Activated CD4-positive, alpha-beta memory T cell treated with anti-CD3 and anti-CD28 coated beads for 36 hours (primary cell): ENCODE data around the gene LMTK3. TPM values are rescaled to one million over a fixed set of nuclear protein-coding genes. Genes with fewer than 3 reads are reported as not detected.

Experiments
- CTCF ChIA-PET: fragments of 350-600 bp; sonication (Branson Sonifier 250); formaldehyde crosslinking; loops from one replicate; lab custom pipeline; 2021; ENCODE audit warnings: antibody characterized with exemption, inconsistent platforms; lab: Charles Lee
- POLR2A ChIA-PET: fragments of 350-600 bp; sonication (Branson Sonifier 250); formaldehyde crosslinking; loops from one replicate; lab custom pipeline; 2021; ENCODE audit warnings: antibody characterized with exemption; lab: Charles Lee
- DNase-seq: peaks from one replicate; pipeline ENCODE4 v3.0.0-alpha.2; 2020
- H3K27ac Mint-ChIP-seq: one replicate; pipeline ENCODE4 v1.8.0; 2021; ENCODE audit warnings: mixed read lengths
- H3K27me3 Mint-ChIP-seq: one replicate; pipeline ENCODE4 v1.8.0; 2021; ENCODE audit warnings: mixed read lengths
- H3K36me3 Mint-ChIP-seq: one replicate; pipeline ENCODE4 v1.8.0; 2021; ENCODE audit warnings: mixed read lengths
- H3K4me1 Mint-ChIP-seq: one replicate; pipeline ENCODE4 v1.8.0; 2021; ENCODE audit warnings: low read depth, mixed read lengths
- H3K4me3 Mint-ChIP-seq: one replicate; pipeline ENCODE4 v1.8.0; 2021; ENCODE audit warnings: mild to moderate bottlenecking, mixed read lengths
- H3K9me3 Mint-ChIP-seq: one replicate; pipeline ENCODE4 v1.8.0; 2021; ENCODE audit warnings: mixed read lengths
- intact Hi-C: fragments of 100-400 bp; cut with micrococcal nuclease; formaldehyde crosslinking; loops from one replicate; pipeline ENCODE4 v1.15.1; 2023
- total RNA-seq, 2 experiments: library from RNA; stranded (reverse); gene quantifications; one replicate each; pipeline ENCODE4 v1.2.3, GENCODE V29; 2021

Gene LMTK3
- total RNA-seq, 2 experiments from 2014 or later, result 3.6 to 3.8 TPM

GRCh38 chr19:48461651-48461981, 50.0 kb downstream of the LMTK3 start:
- Mint-ChIP-seq H3K4me3 (no peak overlapping the region), H3K27ac (no peak overlapping the region), H3K27me3 (no peaks in the 10 kb centered on the region), H3K36me3 (peaks cover 19% of the 10 kb centered on the region), H3K9me3 (no peaks in the 10 kb centered on the region), H3K4me1 (peaks cover 8% of the 10 kb centered on the region)
- intact Hi-C loops, result no loop called here
- ChIA-PET CTCF (no interaction called here), POLR2A (no interaction called here)
- no peak for DNase-seq

GRCh38 chr19:48458016-48458415, 53.6 kb downstream of the LMTK3 start:
- Mint-ChIP-seq H3K4me3 (no peak overlapping the region), H3K4me1 (peaks cover 7% of the 10 kb centered on the region), H3K27ac (no peak overlapping the region), H3K27me3 (no peaks in the 10 kb centered on the region), H3K36me3 (peaks cover 22% of the 10 kb centered on the region), H3K9me3 (no peaks in the 10 kb centered on the region)
- ChIA-PET POLR2A (interaction anchor here (1.2 kb wide), 1 partner anchor 10 kb away, joined by 5 read pairs; no protein-coding TSS in a partner anchor), CTCF (no interaction called here)
- intact Hi-C loops, result no loop called here
- DNase-seq, result no peak

GRCh38 chr19:48456864-48457263, 54.8 kb downstream of the LMTK3 start:
- peaks cover 18% of the 10 kb centered on the region for H3K36me3 Mint-ChIP-seq
- POLR2A ChIA-PET, result interaction anchor here (0.6 to 1.2 kb wide), 2 partner anchors 9 to 282 kb away, joined by 3 to 5 read pairs; no protein-coding TSS in a partner anchor
- CTCF ChIA-PET, result interaction anchor here (0.7 to 0.9 kb wide), 2 partner anchors 31 to 127 kb away, joined by 3 to 4 read pairs; no protein-coding TSS in a partner anchor

GRCh38 chr19:48455908-48456562, 55.6 kb downstream of the LMTK3 start:
- ChIA-PET POLR2A (no interaction called here), CTCF (no interaction called here)
- no peaks in the 10 kb centered on the region for H3K9me3 Mint-ChIP-seq
- no peaks in the 10 kb centered on the region for H3K27me3 Mint-ChIP-seq
- intact Hi-C loops, result no loop called here
- peaks cover 21% of the 10 kb centered on the region for H3K36me3 Mint-ChIP-seq
- H3K4me1 Mint-ChIP-seq, result peaks cover 7% of the 10 kb centered on the region
- no peak overlapping the region for H3K27ac Mint-ChIP-seq
- no peak overlapping the region for H3K4me3 Mint-ChIP-seq
- no peak for DNase-seq

More at GRCh38 chr19:48456864-48457263, 54.8 kb downstream of the LMTK3 start:
- Mint-ChIP-seq H3K4me1 (peaks cover 7% of the 10 kb centered on the region), H3K27me3 (no peaks in the 10 kb centered on the region), H3K27ac (no peak overlapping the region), H3K4me3 (no peak overlapping the region), H3K9me3 (no peaks in the 10 kb centered on the region)
- DNase-seq, result no peak
- intact Hi-C loops, result no loop called here

GRCh38 chr19:48455171-48455907, 56.3 kb downstream of the LMTK3 start, which contains the start of gene KCNJ14:
TSS of gene KCNJ14 (plus strand) at chr19:48455574. CDS start at chr19:48461725, 6,151 bp downstream.
- no peaks in the 10 kb centered on the region for H3K9me3 Mint-ChIP-seq
- H3K4me3 Mint-ChIP-seq, result no peak within 1 kb of the TSS
- CTCF ChIA-PET, result no interaction called here
- POLR2A ChIA-PET, result no interaction called here
- H3K27ac Mint-ChIP-seq, result no peak within 1 kb of the TSS
- H3K27me3 Mint-ChIP-seq, result no peaks in the 10 kb centered on the region
- peaks cover 21% of the 10 kb centered on the region for H3K36me3 Mint-ChIP-seq
- DNase-seq, result no peak
- intact Hi-C loops, result no loop called here
- H3K4me1 Mint-ChIP-seq, result peaks cover 7% of the 10 kb centered on the region

- no peak for DNase-seq
- Mint-ChIP-seq H3K36me3 (peaks cover 23% of the 10 kb centered on the region), H3K4me3 (no peak overlapping the region), H3K27me3 (no peaks in the 10 kb centered on the region), H3K4me1 (peaks cover 7% of the 10 kb centered on the region), H3K27ac (no peak overlapping the region), H3K9me3 (no peaks in the 10 kb centered on the region)
- ChIA-PET CTCF (no interaction called here), POLR2A (no interaction called here)
- intact Hi-C loops, result no loop called here
Observed at GRCh38 chr19:48454150-48454730, 57.4 kb downstream of the LMTK3 start.

GRCh38 chr19:48452289-48453190, 59.1 kb downstream of the LMTK3 start:
- POLR2A ChIA-PET, result no interaction called here
- CTCF ChIA-PET, result no interaction called here
- H3K27ac Mint-ChIP-seq, result no peak overlapping the region

GRCh38 chr19:48451624-48452023, 60.0 kb downstream of the LMTK3 start:
- CTCF ChIA-PET, result interaction anchor here (1.0 kb wide), 1 partner anchor 160 kb away, joined by 3 read pairs; no protein-coding TSS in a partner anchor
- no peak overlapping the region for H3K27ac Mint-ChIP-seq
- intact Hi-C loops, result no loop called here
- peaks cover 29% of the 10 kb centered on the region for H3K36me3 Mint-ChIP-seq
- H3K4me1 Mint-ChIP-seq, result peaks cover 20% of the 10 kb centered on the region
- H3K27me3 Mint-ChIP-seq, result no peaks in the 10 kb centered on the region
- DNase-seq, result no peak
- H3K4me3 Mint-ChIP-seq, result no peak overlapping the region
- H3K9me3 Mint-ChIP-seq, result no peaks in the 10 kb centered on the region
- POLR2A ChIA-PET, result no interaction called here

More at GRCh38 chr19:48452289-48453190, 59.1 kb downstream of the LMTK3 start:
- Mint-ChIP-seq H3K9me3 (no peaks in the 10 kb centered on the region), H3K4me1 (peaks cover 13% of the 10 kb centered on the region), H3K27me3 (no peaks in the 10 kb centered on the region), H3K4me3 (no peak overlapping the region), H3K36me3 (peaks cover 32% of the 10 kb centered on the region)
- intact Hi-C loops, result no loop called here
- DNase-seq, result no peak

- ChIA-PET POLR2A (no interaction called here), CTCF (interaction anchor here (1.0 kb wide), 1 partner anchor 159 kb away, joined by 3 read pairs; no protein-coding TSS in a partner anchor)
- no peak for DNase-seq
- Mint-ChIP-seq H3K36me3 (peaks cover 31% of the 10 kb centered on the region), H3K27me3 (no peaks in the 10 kb centered on the region), H3K9me3 (no peaks in the 10 kb centered on the region), H3K4me1 (peaks cover 22% of the 10 kb centered on the region), H3K4me3 (no peak overlapping the region), H3K27ac (no peak overlapping the region)
- intact Hi-C loops, result no loop called here
Observed at GRCh38 chr19:48450863-48451262, 60.8 kb downstream of the LMTK3 start.

- intact Hi-C loops, result no loop called here
- POLR2A ChIA-PET, result no interaction called here
Observed at GRCh38 chr19:48450441-48450840, 61.2 kb downstream of the LMTK3 start.

GRCh38 chr19:48448563-48448962, 63.1 kb downstream of the LMTK3 start:
- DNase-seq, result no peak
- no peaks in the 10 kb centered on the region for H3K9me3 Mint-ChIP-seq
- peaks cover 28% of the 10 kb centered on the region for H3K36me3 Mint-ChIP-seq
- H3K27me3 Mint-ChIP-seq, result peaks cover 7% of the 10 kb centered on the region
- ChIA-PET CTCF (interaction anchor here (1.4 to 1.6 kb wide), 3 partner anchors 41 to 128 kb away, joined by 4 to 6 read pairs (median 6); partner anchors contain the start of gene KDELR1), POLR2A (interaction anchor here (0.6 to 1.4 kb wide), 2 partner anchors 9 to 136 kb away, joined by 3 to 5 read pairs; no protein-coding TSS in a partner anchor)
- no peak overlapping the region for H3K27ac Mint-ChIP-seq
- peaks cover 28% of the 10 kb centered on the region for H3K4me1 Mint-ChIP-seq
- no peak overlapping the region for H3K4me3 Mint-ChIP-seq
- intact Hi-C loops, result loop anchor here (5.0 kb wide), 1 partner anchor 126 kb away; a partner anchor contains a TSS

More at GRCh38 chr19:48450441-48450840, 61.2 kb downstream of the LMTK3 start:
- H3K36me3 Mint-ChIP-seq, result peaks cover 31% of the 10 kb centered on the region
- H3K9me3 Mint-ChIP-seq, result no peaks in the 10 kb centered on the region
- CTCF ChIA-PET, result no interaction called here
- H3K27ac Mint-ChIP-seq, result no peak overlapping the region
- peaks cover 22% of the 10 kb centered on the region for H3K4me1 Mint-ChIP-seq
- DNase-seq, result no peak
- H3K4me3 Mint-ChIP-seq, result no peak overlapping the region
- no peaks in the 10 kb centered on the region for H3K27me3 Mint-ChIP-seq
